Vagina (tissue), 2 donors: ENCODE measurements around the gene CHST11.

Experiments used
- CTCF ChIP-seq, 3 experiments: fragments of 450-650 bp in 2 of 3; fragments of 200-600 bp in 1 of 3; sonication (generic) in 1 of 3; IDR thresholded peaks; one replicate each; pipeline ENCODE4 v1.5.1; 2017 to 2019; ENCODE audit warnings: antibody characterized with exemption in 3 of 3, mild to moderate bottlenecking in 2 of 3, moderate library complexity in 2 of 3
- POLR2A ChIP-seq, 2 donors: fragments of 450-650 bp; IDR thresholded peaks; one replicate each; pipeline ENCODE4 v1.6.1; 2017; ENCODE audit warnings: antibody characterized with exemption in 2 of 2, mild to moderate bottlenecking in 2 of 2, moderate library complexity in 2 of 2
- POLR2AphosphoS5 ChIP-seq, 2 donors: sonication (generic); formaldehyde crosslinking; IDR thresholded peaks; one replicate each; pipeline ENCODE4 v1.9.0; 2017; ENCODE audit warnings: antibody characterized with exemption in 2 of 2, mild to moderate bottlenecking in 2 of 2, low read depth in 1 of 2; ENCODE audit not compliant: insufficient read depth in 1 of 2

DNA sequence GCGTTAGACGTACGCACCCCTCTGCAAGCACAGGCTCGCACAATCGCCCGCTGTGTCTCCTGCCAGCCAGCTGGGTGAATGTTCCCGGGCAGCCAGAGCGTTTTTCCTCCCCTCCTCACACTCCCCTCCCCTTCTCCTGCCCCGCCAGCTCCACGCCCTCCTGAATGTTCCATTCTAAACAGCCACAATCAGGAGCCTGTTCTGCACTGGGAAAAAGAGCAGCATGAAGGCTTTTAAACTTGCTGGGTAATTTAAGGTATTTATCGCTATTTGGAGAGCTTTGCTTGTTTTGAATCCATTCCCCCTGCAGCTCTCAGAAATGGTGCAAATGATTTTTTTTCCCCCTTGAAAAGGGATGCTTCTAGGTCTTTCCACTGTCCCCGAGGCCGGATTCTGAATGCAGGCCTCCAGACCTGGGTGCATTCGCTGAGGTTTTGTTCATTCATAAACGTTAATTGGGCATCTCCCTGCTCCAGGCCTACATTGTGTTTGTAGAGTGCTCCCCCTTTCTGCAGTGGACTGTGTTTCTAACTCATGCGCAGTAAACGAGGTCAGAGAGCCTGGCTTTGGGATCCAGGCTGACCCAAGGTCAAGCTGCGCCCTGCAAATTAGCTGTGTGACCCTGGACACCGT lies 212.5 kb downstream of the CHST11 start:
- TF ChIP-seq CTCF (IDR thresholded peaks at IDR 0.05) (no peak), POLR2A (IDR thresholded peaks at IDR 0.05) (no peak), POLR2AphosphoS5 (IDR thresholded peaks at IDR 0.05; ENCODE audit: insufficient read depth in 1 of 2, low read depth in 1 of 2) (peak in 1 of 2 donors; percentile 40)
